Nucleus accumbens (tissue), 56 donors: ENCODE data around the gene NDFIP2.
"Not testable (repeated sequence)": the region's sequence is repeated elsewhere in the genome, so short reads cannot be mapped to it uniquely, and the experiment has no call there.

Source experiments
- DNase-seq, 56 donors: peaks; one replicate each; lab custom pipeline; 2025; lab: John Stamatoyannopoulos, UW

The NDFIP2 gene

GRCh38 chr13:79585033-79585432 lies 104.1 kb downstream of the NDFIP2 start:
- no peak for DNase-seq

GRCh38 chr13:79589603-79590393 lies 108.8 kb downstream of the NDFIP2 start:
- DNase-seq: no peak

- DNase-seq: no peak
Measured at GRCh38 chr13:79590394-79590676, 109.4 kb downstream of the NDFIP2 start.

- no peak for DNase-seq
Measured at GRCh38 chr13:79591493-79591892, 110.5 kb downstream of the NDFIP2 start.

- no peak for DNase-seq
Measured at GRCh38 chr13:79593121-79593520, 112.2 kb downstream of the NDFIP2 start.

- DNase-seq: no peak
Measured at GRCh38 chr13:79593641-79594275, 112.8 kb downstream of the NDFIP2 start.

- DNase-seq: not testable (repeated sequence)
Measured at GRCh38 chr13:79600146-79600545, 119.2 kb downstream of the NDFIP2 start.

GRCh38 chr13:79602936-79603335 lies 122.0 kb downstream of the NDFIP2 start:
- DNase-seq: no peak

- no peak for DNase-seq
Measured at GRCh38 chr13:79604752-79605151, 123.8 kb downstream of the NDFIP2 start.
